NCI-H345 (cell line): ENCODE results near the gene NOP14.
"Not testable (repeated sequence)": the region's sequence is repeated elsewhere in the genome, so short reads cannot be mapped to it uniquely, and the experiment has no call there.

Experiments
- DNase-seq: peaks from one replicate; lab custom pipeline; 2025; lab: John Stamatoyannopoulos, UW

Gene NOP14

DNA sequence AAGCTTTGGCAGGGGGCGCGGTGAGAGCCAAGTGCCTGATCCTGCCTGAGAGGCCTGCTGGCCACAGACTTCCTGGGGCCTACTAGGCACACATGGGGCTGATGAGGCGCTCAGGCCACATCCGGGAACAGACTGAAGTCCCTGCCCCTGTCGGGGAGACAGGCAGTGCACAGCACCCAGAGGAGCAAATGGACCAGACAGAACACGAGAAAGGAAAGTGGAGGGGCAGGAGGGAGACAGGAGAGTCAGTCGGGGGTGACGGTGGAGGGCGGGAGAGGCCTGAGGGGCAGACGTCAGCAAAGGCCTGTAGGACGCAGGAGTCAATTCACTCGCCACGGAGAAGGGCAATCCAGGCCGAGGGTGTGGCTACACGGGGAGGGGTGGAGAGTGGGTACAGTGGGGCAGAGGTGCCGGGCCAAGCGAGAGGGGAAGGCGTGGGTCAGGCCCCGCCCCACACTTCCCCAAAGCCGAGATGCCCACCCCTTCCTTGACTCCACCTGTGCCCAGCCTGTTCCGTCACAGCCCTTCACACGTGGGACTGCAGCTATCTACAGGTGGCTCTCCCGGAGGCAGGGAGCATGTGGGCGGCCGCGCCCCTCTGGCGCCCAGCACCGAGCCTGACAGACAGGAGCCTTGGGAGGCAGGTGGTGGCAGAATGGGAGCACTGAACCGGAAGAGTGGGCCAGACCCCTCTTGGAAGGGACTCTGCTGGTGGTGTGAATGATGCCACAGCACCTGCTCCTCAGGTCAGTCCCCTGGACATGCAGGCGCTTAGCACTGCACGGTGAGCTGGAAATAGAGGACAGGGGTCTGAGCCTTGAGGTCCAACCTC, 20.5 kb downstream of the NOP14 start:
- DNase-seq = no peak

DNA sequence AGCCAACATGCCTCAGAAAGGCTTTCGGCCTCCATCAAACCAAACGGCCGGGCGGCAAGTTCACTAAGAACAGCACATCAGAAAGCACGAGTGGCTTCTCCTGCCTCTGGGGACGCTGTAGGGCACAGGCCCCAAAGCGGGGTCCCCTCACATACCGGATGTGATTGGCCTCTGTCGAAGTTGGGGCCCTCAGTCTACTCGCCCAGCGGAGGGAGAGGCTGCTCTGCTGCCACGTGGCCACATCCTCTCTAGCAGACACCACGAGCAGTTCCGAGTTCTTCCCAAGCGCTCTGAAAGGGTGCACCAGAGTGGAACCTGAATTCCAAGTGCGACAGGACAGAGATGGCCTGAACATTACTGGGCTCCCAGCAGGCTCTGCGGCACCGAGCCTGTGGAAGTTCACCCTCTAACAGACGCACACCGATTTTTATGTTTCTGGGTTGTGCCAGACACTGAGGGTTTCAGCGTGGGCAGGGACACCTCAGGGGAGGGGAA, 21.1 kb downstream of the NOP14 start:
- no peak for DNase-seq

DNA sequence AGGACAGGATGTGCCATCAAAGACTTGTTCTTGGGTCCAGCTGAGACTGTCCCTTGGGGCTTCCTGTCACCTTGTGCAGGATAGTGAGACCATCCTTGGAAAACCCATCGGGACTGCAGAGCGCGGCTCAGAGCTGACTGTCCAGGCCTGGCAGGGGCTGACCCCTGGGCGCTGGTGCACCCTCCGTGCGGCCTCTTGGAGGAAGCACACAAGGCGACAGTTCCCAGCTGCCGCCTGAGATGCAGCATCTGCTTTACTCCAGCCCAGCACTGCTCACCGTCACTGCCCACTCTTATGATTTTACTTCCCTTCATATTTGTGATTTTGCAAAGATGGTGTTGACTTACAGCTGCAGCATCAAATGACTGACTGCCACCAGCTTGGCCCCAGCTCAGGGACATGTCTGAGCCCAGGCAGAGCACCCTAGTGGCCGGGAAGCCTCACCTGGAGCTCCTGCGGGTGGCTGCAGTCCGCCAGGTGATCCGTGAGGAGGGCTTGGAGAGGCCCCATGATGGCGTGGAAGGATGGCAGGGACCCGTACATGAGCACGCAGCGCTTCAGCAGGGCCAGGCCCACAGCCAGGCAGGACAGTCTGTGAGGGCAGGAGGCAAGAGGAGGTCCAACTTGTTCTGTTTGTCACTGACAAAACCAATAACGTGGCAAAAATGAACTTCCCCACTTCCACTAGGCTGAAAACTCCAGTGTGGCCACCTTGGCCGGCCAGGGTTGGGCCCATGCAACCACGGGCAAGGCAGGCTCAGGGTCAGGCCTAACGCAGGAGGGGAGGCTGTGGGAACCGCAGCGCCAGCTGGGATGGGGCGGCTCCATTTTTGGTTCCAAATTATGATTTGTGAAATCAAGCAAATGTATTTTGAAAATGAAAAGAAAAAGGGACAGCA, 21.8 kb downstream of the NOP14 start:
- DNase-seq = no peak

- no peak for DNase-seq
These were observed 22.7 kb downstream of the NOP14 start for GRCh38 chr4:2940267-2941137.

DNA sequence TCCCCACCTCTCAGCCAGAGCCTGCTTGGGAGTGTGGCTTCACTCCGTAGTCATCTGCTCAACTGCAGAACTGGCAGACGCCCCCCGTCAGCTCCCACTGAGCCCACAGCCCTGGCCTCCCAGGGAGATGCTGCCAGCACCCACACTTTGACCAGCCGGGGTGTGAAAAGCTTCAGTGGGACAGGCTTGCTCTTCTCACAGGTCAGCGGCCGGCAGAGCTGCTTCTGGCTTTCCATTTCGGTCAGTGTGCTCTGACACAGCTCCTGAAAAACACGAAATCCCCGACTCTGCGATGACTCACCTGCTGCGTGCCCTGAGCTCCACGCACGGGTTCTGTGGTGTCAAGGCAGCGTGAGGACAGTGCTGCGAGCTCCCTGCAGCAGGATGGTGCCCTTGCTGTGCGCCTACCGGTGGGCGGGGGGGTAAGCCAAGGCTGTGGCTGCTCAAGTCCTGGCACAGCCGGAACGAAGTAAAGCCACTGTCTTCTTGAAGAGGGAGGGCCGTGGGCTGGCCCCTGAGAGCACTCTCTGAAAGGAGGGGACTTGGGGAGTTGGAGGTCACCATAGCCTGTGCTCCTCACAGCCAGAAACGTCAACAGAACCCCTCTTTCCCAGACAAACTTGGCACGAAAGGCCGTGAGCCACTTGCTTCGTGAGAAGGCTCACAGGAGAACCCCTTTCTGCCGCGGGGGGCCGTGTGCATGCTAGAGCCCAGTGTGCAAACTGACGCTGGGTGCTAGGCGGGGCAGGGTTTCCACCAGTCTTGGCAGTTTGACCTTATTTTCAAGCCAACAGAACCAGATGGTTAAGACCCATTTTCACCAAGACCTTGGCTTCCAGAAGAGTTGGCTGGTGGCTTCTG, 23.6 kb downstream of the NOP14 start:
- DNase-seq = no peak

- no peak for DNase-seq
These were observed 24.3 kb downstream of the NOP14 start for GRCh38 chr4:2938906-2939305.

- DNase-seq = not testable (repeated sequence)
These were observed 24.8 kb downstream of the NOP14 start for GRCh38 chr4:2938411-2938810.

DNA sequence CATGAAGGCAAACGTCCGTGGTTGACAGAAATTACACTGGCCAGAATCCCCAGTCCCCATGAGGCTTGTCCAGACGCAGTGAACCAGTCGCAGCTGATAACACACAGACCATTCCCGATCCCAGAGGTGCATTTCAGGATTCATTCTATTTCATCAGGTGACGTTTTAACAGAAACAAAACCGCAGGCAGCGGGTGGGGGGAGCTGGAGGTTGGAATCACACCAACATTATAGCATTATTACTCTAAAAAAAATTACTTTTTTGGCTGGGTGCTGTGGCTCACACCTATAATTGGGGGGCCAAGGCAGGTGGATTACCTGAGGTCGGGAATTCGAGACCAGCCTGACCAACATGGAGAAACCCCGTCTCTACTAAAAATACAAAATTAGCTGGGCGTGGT, 25.2 kb downstream of the NOP14 start:
- DNase-seq = no peak

- no peak for DNase-seq
These were observed 25.9 kb downstream of the NOP14 start for GRCh38 chr4:2937146-2937857.

- DNase-seq = no peak
These were observed 26.4 kb downstream of the NOP14 start for GRCh38 chr4:2936773-2937145.

- DNase-seq = no peak
These were observed 27.2 kb downstream of the NOP14 start for GRCh38 chr4:2935762-2936743.

- peak; percentile 86 for DNase-seq
These were observed 28.1 kb downstream of the NOP14 start for GRCh38 chr4:2934813-2935761.

DNA sequence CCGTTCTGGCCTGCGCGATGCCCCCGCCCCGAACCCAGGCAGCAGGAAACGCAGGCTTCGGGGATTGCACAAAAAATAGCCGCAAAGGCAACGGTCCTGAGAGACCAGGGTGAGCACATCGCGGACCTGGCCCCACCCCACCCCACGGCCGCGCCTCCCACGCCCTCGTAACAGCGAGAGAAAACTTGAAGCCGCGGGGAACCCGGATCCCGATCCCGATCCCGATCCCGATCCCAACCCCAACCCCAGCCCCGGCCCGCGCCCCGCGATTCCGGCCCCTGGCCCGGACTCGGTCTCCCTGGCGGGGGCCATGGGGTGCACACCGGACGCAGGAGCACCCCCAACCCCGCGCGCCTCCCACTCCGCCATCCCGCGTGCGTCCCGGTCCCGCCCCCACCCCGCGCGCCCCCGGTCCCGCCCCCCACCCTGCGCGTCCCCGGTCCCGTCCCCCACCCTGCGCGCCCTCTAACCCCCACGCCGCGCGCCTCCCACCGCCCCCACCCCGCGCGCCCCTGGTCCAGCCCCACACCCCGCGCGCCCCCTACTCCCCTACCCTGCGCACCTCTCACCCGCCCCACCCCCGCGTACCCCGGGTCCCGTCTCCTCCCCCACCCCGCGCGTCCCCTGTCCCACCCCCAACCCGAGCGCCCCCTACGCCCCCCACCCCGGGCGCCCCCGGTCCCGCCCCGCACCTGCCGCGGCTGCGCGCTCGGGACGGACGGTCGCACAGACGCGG, 29.0 kb downstream of the NOP14 start:
- DNase-seq = no peak

GRCh38 chr4:2933566-2934076, 29.6 kb downstream of the NOP14 start:
- no peak for DNase-seq

DNA sequence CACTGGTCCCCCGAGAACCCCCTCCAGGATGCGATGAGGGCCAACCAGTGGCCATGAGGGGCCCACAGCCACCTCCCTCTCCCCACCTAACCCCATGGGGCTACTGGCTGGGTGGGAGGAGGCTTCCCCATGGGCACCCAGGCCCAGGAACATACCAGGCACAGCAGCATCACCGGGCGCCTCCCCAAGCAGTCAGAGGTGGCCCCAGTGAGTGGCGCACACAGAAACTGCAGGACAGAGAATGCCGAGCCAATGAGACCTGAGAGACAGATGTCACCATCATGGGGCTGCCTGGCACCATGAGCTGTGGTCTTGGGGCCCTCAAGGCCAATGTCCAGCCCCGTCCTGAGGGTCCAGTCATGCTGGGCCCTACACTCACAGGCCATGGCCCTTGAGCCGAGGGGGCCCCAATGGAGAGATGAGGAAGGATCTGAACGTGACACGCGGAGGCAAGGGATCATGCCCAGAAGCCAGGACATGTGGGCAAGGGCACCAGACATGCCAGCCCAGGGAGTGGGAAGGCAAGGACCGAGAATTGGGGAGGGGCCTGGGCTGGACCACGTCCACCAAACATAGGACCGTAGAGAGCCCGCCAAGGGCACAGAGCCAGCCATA, 30.1 kb downstream of the NOP14 start:
- DNase-seq = no peak

DNA sequence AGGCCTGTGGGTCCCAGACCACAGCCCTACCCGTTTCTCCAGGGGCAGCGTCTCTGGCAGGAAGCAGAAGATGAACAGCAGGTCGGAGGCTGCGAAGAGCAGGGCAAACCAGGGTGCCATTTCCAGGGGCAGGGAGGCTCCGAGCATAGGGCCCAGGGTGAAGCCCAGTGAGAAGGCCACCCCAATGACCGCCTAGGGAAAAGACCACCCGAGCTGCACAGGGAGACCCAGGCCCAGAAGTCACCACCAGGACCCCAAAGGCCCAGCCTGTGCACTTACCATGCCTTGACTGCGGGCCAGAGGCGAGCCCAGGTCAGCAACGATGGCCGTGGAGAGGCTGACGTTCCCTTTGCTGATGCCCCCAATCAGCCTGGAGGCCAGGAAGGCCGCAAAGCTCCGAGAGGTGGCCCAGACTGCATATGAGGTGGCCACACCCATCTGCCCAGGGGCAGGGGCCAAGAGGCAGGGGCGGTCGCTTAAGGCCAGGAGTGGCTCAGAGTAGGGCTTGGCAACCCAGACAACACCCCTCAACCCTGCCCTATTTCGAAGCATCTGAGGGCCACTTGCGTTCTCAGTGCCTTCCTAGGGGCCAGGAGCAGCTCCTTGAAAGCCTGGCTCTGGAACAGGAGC, 30.8 kb downstream of the NOP14 start:
- DNase-seq = no peak
